Activated CD8-positive, alpha-beta memory T cell treated with anti-CD3 and anti-CD28 coated beads, Interleukin-2, amount 10 ng/mL, durations not matched to agents 7 days and 5 days (primary cell): ENCODE results near the gene TPRG1L. TPM values are rescaled to one million over a fixed set of nuclear protein-coding genes. Genes with fewer than 3 reads are reported as not detected.

Experiments used
- ATAC-seq: fragments of 150-1000 bp; cut with Tn5 transposase; one replicate; pipeline ENCODE4 v1.10.0; 2021; ENCODE audit warnings: moderate library complexity
- CTCF ChIA-PET: fragments of 350-600 bp; sonication (Branson Sonifier 250); formaldehyde crosslinking; loops from one replicate; lab custom pipeline; 2021; ENCODE audit warnings: antibody characterized with exemption; lab: Charles Lee
- DNase-seq: peaks from one replicate; pipeline ENCODE4 v3.0.0-alpha.2; 2020
- H3K27ac Mint-ChIP-seq: one replicate; pipeline ENCODE4 v1.8.0; 2021; ENCODE audit warnings: mild to moderate bottlenecking, mixed read lengths
- H3K27me3 Mint-ChIP-seq: one replicate; pipeline ENCODE4 v1.8.0; 2021; ENCODE audit warnings: mixed read lengths
- H3K36me3 Mint-ChIP-seq: one replicate; pipeline ENCODE4 v1.8.0; 2021; ENCODE audit warnings: mild to moderate bottlenecking, mixed read lengths
- H3K4me1 Mint-ChIP-seq: one replicate; pipeline ENCODE4 v1.8.0; 2021; ENCODE audit warnings: mixed read lengths
- H3K4me3 Mint-ChIP-seq: one replicate; pipeline ENCODE4 v1.8.0; 2021; ENCODE audit warnings: mild to moderate bottlenecking, moderate library complexity, mixed read lengths
- H3K9me3 Mint-ChIP-seq: one replicate; pipeline ENCODE4 v1.8.0; 2022; ENCODE audit warnings: low read depth, mixed read lengths
- total RNA-seq, 2 experiments: library from RNA; stranded (reverse); gene quantifications; one replicate each; pipeline ENCODE4 v1.2.3, GENCODE V29; 2021

Gene TPRG1L
- total RNA-seq, 2 experiments from 2014 or later: 8.6 to 13.2 TPM

DNA sequence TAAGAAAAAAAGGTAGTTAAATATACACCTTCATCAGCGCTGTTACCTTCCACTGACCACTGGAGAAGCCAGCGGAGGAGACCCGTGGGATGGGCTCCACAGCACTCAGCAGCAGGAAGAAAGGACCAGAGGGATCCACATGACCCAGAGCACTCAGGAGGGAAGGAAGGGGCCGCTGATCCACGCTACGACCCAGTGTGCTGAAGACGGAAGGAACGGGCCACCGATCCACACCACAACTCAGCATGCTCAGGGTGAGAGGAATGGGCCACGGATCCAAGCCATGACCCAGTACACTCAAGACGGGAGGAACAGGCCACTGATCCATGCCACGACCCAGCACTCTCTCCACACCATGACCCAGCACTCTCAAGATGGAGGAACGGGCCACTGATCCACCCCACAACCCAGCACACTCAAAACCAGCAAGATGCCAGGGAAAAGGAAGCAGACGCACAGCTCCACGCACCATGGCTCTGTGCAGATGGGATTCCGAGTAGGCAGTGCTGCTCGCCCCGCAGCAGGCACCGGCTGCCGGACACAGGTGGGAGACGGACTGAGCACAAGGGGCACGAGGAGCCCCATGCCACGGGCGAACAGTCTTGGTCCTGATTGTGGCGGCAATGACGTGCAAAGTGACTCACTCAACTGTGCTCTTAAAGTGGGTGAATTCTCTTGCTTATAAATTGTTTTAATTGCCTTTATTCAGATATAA lies 16.4 kb downstream of the TPRG1L start:
- Mint-ChIP-seq H3K4me3 (no peak overlapping the region), H3K36me3 (peaks cover 15% of the 10 kb centered on the region), H3K27ac (no peak overlapping the region), H3K9me3 (no peaks in the 10 kb centered on the region), H3K4me1 (no peaks in the 10 kb centered on the region), H3K27me3 (no peaks in the 10 kb centered on the region)
- CTCF ChIA-PET: no interaction called here
- no peak for ATAC-seq
- DNase-seq: no peak

DNA sequence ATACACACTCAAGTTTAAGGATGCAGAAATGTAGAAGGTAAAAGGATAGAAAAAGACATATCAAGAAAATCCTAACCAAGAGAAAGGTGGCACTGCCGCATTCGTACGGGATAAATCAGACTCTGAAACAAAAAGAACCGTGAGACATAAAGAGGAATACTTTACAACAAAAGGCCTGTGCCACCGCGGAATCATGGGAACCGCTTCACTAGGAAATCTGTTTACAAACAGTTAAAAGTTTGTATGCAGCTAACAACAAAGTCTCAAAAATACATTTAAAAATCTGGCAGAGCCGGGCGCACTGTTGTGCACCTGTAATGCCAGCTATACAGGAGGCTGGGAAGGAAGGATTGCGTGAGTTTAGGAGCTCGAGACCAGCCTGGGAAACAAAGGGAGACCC lies 17.0 kb downstream of the TPRG1L start:
- Mint-ChIP-seq H3K36me3 (peaks cover 15% of the 10 kb centered on the region), H3K27ac (no peak overlapping the region), H3K4me3 (no peak overlapping the region), H3K27me3 (no peaks in the 10 kb centered on the region), H3K4me1 (no peaks in the 10 kb centered on the region), H3K9me3 (no peaks in the 10 kb centered on the region)
- DNase-seq: no peak
- CTCF ChIA-PET: no interaction called here
- ATAC-seq: no peak

DNA sequence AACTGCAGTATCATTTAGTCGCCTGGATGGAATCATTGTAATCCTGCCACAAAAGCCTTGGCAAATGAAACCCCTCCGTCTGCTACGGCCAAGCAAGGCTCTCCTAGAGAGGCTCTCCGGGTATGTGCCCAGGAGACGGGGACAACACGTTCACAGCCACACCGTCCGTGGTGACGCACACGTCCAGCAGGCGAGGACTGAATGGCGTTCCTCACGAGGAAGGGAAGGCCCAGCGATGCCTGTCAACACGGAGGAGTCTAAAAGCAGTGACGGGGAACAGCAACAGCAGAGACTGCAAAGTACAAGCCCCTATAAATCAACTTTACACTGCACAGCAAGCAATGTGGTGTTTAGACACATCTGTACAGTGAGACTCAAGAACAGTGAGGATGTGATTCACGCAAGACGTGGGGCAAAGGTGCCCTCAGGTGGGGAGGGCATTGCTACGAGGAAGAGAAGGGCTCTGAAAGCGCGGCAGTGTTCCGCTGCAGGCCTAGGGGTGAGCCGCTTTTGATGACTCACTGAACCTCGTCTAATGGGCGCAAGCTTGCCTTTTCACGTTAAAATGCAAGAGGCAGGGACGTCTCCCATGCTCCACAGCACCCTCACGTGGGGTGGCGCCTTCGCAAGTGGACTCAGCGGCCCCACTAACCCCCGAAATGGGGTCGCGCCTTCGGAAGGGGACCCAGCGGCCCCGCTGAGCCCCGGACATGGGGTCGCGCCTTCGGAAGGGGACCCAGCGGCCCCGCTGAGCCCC lies 18.3 kb downstream of the TPRG1L start:
- no peak overlapping the region for H3K27ac Mint-ChIP-seq
- H3K4me3 Mint-ChIP-seq: no peak overlapping the region
- ATAC-seq: no peak
- no peaks in the 10 kb centered on the region for H3K27me3 Mint-ChIP-seq
- H3K36me3 Mint-ChIP-seq: peaks cover 15% of the 10 kb centered on the region
- no peaks in the 10 kb centered on the region for H3K9me3 Mint-ChIP-seq
- H3K4me1 Mint-ChIP-seq: peaks cover 3% of the 10 kb centered on the region
- no peak for DNase-seq
- CTCF ChIA-PET: no interaction called here

DNA sequence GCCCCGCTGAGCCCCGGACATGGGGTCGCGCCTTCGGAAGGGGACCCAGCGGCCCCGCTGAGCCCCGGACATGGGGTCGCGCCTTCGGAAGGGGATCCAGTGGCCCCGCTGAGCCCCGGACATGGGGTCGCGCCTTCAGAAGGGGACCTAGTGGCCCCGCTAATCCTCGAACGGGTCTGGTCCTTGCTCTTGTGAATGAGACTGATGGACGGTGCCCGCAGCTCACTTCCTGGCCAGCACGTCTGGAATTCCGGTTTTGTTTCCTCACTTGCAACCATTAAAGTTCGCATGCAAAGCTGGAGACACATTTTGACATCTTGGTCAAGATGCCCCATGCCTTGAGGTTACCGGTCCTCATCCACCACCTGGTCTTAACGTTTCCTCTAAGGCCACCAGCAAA lies 19.5 kb downstream of the TPRG1L start:
- no peak overlapping the region for H3K27ac Mint-ChIP-seq
- peaks cover 15% of the 10 kb centered on the region for H3K4me1 Mint-ChIP-seq
- H3K27me3 Mint-ChIP-seq: no peaks in the 10 kb centered on the region
- no peaks in the 10 kb centered on the region for H3K9me3 Mint-ChIP-seq
- H3K4me3 Mint-ChIP-seq: no peak overlapping the region
- H3K36me3 Mint-ChIP-seq: peaks cover 9% of the 10 kb centered on the region
- DNase-seq (no peak), ATAC-seq (no peak)
- CTCF ChIA-PET: no interaction called here

DNA sequence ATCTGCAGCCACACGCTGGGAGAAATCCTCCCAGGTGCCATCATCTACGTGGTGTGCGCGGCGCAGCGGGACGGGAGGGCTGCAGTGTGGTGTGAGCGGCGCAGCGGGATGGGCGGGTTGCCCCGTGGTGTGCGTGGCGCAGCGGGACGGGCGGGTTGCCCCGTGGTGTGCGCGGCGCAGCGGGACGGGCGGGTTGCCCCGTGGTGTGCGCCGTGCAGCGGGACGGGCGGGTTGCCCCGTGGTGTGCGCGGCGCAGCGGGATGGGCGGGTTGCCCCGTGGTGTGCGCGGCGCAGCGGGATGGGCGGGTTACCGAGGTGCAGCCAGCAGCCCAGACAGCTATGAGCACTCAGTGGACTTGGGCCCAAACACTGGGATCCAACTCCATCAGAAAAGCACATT lies 20.4 kb downstream of the TPRG1L start:
- DNase-seq: no peak
- Mint-ChIP-seq H3K9me3 (no peaks in the 10 kb centered on the region), H3K27me3 (peaks cover 2% of the 10 kb centered on the region), H3K36me3 (peaks cover 9% of the 10 kb centered on the region), H3K4me1 (peaks cover 17% of the 10 kb centered on the region), H3K4me3 (no peak overlapping the region), H3K27ac (no peak overlapping the region)
- ATAC-seq: no peak
- CTCF ChIA-PET: no interaction called here

GRCh38 chr1:3645666-3646355 lies 21.0 kb downstream of the TPRG1L start:
- Mint-ChIP-seq H3K4me3 (no peak overlapping the region), H3K9me3 (no peaks in the 10 kb centered on the region), H3K27me3 (peaks cover 6% of the 10 kb centered on the region), H3K27ac (no peak overlapping the region), H3K36me3 (peaks cover 9% of the 10 kb centered on the region), H3K4me1 (peaks cover 19% of the 10 kb centered on the region)
- CTCF ChIA-PET: no interaction called here
- no peak for ATAC-seq
- no peak for DNase-seq

DNA sequence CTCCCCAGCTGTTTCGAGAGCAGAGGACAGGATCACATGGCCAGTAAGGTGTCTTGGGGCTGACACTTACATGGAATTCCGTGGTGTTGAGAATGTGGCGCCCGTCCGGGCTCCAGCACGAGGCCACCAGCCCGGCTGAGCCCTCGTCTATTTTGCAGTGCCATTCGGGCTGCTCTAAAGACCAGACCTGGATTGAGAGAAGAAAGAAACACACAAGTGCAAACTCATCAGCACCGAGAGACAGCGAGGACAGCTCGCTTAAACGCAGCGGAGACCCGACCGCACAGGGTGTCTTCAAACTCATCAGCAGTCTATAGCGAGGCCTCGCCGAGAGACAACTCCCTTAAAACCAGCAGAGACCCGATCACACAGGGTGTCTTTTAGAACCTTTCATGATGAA lies 21.8 kb downstream of the TPRG1L start:
- CTCF ChIA-PET: interaction anchor here (2.6 kb wide), 1 partner anchor 28 kb away, joined by 11 read pairs; no protein-coding TSS in a partner anchor
- Mint-ChIP-seq H3K4me3 (no peak overlapping the region), H3K9me3 (no peaks in the 10 kb centered on the region), H3K36me3 (peaks cover 9% of the 10 kb centered on the region), H3K27ac (no peak overlapping the region), H3K27me3 (peaks cover 13% of the 10 kb centered on the region), H3K4me1 (peaks cover 22% of the 10 kb centered on the region)
- DNase-seq (no peak), ATAC-seq (no peak)

DNA sequence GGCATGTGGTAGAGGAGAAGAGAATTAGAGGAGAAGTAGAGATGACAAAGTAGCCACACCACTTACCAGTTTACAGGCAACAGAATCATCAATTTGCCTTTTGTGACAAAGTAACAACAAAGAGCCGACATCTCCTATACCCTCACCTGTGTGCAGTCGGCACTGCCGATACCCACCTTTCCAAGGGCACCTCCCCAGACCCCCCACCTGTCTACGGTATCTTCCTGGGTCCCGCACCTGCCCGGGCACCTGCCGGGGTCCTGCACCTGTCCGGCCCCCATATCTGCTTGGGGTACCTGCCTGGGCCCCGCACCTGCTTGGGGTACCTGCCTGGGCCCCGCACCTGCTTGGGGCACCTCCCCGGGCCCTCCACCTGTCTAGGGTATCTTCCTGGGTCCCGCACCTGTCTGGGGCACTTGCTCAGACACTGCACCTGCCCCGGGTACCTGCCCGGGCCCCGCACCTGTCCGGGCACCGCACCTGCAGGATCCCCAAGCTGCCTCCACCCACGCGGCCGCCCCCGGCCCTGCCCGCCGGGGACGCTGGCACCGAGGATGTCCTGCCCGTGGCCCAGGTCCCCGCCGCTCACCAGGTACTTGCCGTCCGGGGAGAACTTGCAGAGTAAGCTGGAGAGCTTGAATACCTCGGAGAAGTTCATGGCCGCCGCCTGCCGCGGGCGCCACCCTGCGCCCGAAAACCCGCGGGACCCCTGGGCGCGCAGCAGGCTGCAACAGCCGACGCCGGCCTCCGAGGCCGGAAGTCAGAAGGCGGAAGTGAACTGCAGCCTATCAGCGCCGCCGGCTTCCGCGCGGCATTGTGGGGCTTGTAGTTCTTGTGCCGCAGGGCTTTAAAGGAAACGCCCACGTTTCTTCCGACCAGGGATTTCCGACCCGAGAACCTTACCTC lies 24.8 kb downstream of the TPRG1L start, which contains the start of gene WRAP73:
Gene WRAP73, minus strand, starts transcription at position 762 of the 906 bp plus-strand sequence. Its CDS starts 104 bp downstream, at position 658.
- DNase-seq (peak; percentile 93), ATAC-seq (peak; percentile 98)
- CTCF ChIA-PET: interaction anchor here (0.6 to 2.6 kb wide), 7 partner anchors 20 to 196 kb away, joined by 3 to 11 read pairs (median 3); no protein-coding TSS in a partner anchor
- H3K4me3 Mint-ChIP-seq: peak within 1 kb of the TSS; percentile 76
- H3K4me1 Mint-ChIP-seq: peaks cover 22% of the 10 kb centered on the region
- H3K36me3 Mint-ChIP-seq: peaks cover 8% of the 10 kb centered on the region
- peaks cover 32% of the 10 kb centered on the region for H3K27me3 Mint-ChIP-seq
- no peaks in the 10 kb centered on the region for H3K9me3 Mint-ChIP-seq
- H3K27ac Mint-ChIP-seq: peak within 1 kb of the TSS; percentile 71

- H3K9me3 Mint-ChIP-seq: no peaks in the 10 kb centered on the region
- DNase-seq (no peak), ATAC-seq (no peak)
- peak overlapping the region; percentile 41 for H3K27ac Mint-ChIP-seq
- CTCF ChIA-PET: interaction anchor here (1.2 to 1.4 kb wide), 2 partner anchors 25 to 31 kb away, joined by 3 read pairs; no protein-coding TSS in a partner anchor
- peaks cover 2% of the 10 kb centered on the region for H3K36me3 Mint-ChIP-seq
- H3K4me3 Mint-ChIP-seq: peak overlapping the region; percentile 76
- H3K4me1 Mint-ChIP-seq: peaks cover 22% of the 10 kb centered on the region
- H3K27me3 Mint-ChIP-seq: peaks cover 41% of the 10 kb centered on the region
These were observed 25.6 kb downstream of the TPRG1L start for GRCh38 chr1:3650248-3651025.

- no peaks in the 10 kb centered on the region for H3K9me3 Mint-ChIP-seq
- CTCF ChIA-PET: interaction anchor here (1.4 kb wide), 1 partner anchor 25 kb away, joined by 3 read pairs; no protein-coding TSS in a partner anchor
- H3K4me3 Mint-ChIP-seq: no peak overlapping the region
- H3K4me1 Mint-ChIP-seq: peaks cover 25% of the 10 kb centered on the region
- H3K36me3 Mint-ChIP-seq: no peaks in the 10 kb centered on the region
- DNase-seq (no peak), ATAC-seq (no peak)
- peaks cover 49% of the 10 kb centered on the region for H3K27me3 Mint-ChIP-seq
- no peak overlapping the region for H3K27ac Mint-ChIP-seq
These were observed 26.5 kb downstream of the TPRG1L start for GRCh38 chr1:3651026-3651929.

GRCh38 chr1:3651930-3652547 lies 27.2 kb downstream of the TPRG1L start, which contains the start of gene TP73:
TP73 (plus strand) TSS chr1:3652516; CDS start chr1:3682366, 29,850 bp downstream.
- H3K36me3 Mint-ChIP-seq: no peaks in the 10 kb centered on the region
- DNase-seq (no peak), ATAC-seq (no peak)
- no peak within 1 kb of the TSS for H3K4me3 Mint-ChIP-seq
- no peak within 1 kb of the TSS for H3K27ac Mint-ChIP-seq
- peaks cover 33% of the 10 kb centered on the region for H3K4me1 Mint-ChIP-seq
- CTCF ChIA-PET: interaction anchor here (1.4 kb wide), 1 partner anchor 26 kb away, joined by 3 read pairs; no protein-coding TSS in a partner anchor
- H3K27me3 Mint-ChIP-seq: peaks cover 57% of the 10 kb centered on the region
- no peaks in the 10 kb centered on the region for H3K9me3 Mint-ChIP-seq
